ENCODE data around the gene METTL16.
"Not testable (repeated sequence)": the region's sequence is repeated elsewhere in the genome, so short reads cannot be mapped to it uniquely, and the experiment has no call there.

GRCh38 chr17:2548026-2548425 lies 36.3 kb upstream of the METTL16 start:
- not testable (repeated sequence) for TF ChIP-seq CTCF (IDR thresholded peaks at IDR 0.05 in 8 of 11, conservative IDR thresholded peaks at IDR 0.05 in 3 of 11); POLR2AphosphoS5 (IDR thresholded peaks at IDR 0.05)
